Right hindlimb (tissue), 1 donor: ENCODE measurements around the gene SWAP70.
"Not testable (repeated sequence)": the region's sequence is repeated elsewhere in the genome, so short reads cannot be mapped to it uniquely, and the experiment has no call there.

ENCODE experiments used
- DNase-seq: peaks from one replicate; pipeline ENCODE4 v3.0.0-alpha.2; 2018

SWAP70 gene

DNA sequence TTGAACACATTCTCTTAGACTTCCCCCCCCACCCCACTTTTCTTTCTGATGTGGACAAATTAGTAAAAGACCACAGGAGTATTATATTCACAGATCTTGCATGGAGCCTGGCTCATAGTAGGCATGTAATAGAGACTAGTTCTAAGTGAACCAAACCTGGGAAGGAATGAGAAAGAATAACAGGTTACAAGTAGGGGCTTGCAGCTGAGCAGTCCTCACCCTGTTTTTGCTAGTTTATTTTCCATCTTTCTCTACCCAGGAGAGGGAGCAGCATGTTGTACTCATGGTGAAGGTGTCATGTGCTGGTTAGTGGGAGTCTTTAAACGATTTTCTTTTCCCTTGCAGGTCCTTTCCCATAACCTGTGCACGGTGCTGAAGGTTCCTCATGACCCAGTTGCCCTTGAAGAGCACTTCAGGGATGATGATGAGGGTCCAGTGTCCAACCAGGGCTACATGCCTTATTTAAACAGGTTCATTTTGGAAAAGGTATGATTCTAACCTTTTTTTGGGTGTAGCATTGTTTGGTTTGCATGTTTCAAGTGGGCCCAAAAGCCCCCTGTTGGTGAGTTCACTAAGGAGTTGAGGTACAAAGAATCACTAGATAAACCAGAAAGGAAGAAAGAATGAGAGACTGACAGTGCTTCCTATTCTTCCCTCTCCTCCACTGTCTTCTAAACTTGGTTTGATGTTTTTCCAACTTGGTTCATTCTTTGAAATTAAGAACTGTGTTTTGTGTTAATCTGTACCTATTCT is 30.1 kb downstream of the SWAP70 start:
- DNase-seq: no peak

DNA sequence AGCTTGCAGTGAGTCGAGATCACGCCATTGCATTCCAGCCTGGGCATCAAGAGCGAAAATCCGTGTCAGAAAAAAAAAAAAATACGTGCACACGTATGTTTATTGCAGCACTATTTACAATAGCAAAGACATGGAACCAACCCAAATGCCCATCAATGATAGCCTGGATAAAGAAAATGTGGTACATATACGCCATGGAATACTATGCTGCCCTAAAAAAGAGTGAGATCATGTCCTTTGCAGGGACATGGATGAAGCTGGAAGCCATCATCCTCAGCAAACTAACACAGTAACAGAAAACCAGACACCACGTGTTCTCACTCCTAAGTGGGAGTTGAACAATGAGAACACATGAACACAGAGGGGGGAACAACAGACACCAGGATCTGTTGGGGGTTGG is 31.4 kb downstream of the SWAP70 start:
- DNase-seq: not testable (repeated sequence)

GRCh38 chr11:9697766-9698165 is 33.9 kb downstream of the SWAP70 start:
- no peak for DNase-seq

DNA sequence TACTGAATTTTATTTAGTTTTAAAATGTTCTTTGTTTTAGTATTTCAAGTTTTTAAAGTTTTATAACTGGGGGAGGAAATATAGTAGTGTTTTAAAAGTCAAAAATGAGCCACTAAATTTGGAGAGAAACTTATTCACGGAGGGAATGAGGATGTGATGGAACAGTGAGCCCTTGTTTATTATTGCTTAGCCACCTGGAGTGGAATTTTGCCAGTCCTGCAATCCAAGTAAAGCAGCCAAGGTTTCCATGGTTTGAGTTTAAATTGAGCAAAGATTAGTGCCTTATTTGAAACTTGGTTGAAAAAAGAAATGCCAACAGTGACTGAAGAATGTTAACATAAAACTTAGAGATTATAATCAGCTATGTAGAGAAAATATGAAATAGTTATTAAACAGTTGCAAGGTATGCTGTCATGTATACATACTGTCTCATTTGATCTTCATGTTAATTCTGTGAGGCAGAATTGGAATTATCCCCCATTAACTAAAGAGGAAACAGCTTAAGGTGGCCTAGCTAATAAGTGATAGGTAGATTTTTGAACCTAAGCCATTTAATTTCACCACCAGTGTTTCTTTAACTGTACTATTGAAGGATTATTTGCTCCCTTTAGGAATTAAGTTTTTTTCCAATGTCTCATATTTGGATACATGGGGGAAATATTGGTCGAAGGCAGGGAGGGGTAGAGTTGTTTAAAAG is 36.4 kb downstream of the SWAP70 start:
- peak; percentile 50 for DNase-seq

DNA sequence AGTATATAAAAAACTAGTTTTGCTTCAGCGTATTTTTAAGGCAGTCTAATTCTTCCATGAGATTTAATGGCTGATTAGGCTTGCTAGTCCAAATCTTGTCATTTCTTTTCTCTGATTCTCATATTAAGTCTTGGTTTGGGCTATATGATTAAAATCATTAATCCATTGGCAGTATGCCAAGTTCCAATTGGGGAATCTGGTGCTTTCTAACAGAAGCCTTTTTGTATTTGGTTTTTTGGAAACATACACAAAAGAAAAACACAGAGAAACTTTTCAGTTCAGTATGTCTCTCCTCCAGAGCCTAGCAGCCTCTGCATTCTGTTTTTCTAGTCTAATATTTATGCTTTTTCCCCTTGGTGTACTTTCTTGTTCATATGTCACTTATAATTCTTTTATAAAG is 37.9 kb downstream of the SWAP70 start:
- no peak for DNase-seq

DNA sequence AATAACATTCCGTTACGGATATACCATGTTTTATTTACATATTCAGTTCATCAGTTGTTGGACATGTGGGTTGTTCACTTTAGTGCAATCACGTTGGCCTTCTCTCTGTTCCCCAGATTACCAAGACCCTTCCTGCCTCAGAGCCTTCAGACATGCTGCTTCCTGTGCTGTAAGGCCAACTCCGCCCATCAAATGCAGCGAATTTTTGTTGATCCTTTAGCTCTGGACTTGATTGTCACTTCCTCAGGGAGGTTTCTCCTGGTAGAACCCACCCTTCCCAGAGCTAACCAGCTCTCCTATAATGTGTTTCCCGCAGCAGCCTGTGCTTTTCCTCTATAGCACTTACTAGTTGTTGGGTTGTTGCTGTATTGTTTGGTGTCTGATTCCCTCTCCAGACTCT is 39.4 kb downstream of the SWAP70 start:
- DNase-seq: peak; percentile 27

DNA sequence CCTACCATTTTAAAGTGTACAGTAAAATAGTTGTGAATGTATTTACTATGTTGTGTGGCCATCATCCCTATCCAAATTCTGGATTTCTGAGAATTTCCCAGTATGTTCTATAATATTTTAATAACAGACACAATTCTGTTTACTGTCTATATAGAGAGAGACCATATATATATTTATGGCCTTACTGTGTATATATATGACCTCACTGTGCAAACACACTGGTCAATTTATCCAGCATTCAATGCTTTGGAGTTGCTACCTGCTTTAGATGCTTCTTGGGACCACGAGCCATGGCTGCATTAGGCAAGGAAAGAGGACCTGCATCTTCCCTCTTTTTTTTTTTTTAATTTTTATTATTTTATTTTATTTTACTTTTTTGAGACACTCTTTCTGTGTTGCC is 40.2 kb downstream of the SWAP70 start:
- DNase-seq: no peak

DNA sequence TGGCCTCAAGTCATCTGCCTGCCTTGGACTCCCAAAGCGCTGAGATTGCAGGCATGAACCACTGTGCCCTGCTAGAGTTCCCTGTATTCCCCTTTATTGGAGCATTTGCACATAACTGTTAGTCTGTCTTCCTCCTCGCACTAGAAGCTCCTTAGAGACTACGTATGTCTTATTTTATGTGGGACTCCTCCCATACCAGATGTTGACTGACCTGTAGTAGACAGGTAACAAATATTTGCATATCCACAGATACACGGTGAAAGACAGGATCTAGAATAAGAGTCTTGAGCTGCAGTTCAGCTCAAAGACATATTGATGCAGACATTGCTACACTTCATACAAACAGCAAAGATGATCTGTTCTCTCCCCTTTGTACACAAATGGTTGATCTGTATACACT is 40.7 kb downstream of the SWAP70 start:
- DNase-seq: no peak

DNA sequence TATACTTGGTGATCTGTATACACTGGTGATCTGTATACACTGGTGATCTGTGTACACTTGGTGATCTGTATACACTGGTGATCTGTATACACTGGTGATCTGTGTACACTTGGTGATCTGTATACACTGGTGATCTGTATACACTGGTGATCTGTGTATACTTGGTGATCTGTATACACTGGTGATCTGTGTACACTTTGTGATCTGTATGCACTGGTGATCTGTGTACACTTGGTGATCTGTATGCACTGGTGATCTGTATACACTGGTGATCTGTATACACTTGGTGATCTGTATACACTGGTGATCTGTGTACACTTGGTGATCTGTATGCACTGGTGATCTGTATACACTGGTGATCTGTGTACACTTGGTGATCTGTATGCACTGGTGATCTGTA is 41.5 kb downstream of the SWAP70 start:
- DNase-seq: not testable (repeated sequence)

- DNase-seq: no peak
Observed at GRCh38 chr11:9708544-9708943, 44.7 kb downstream of the SWAP70 start.

GRCh38 chr11:9710223-9710622 is 46.3 kb downstream of the SWAP70 start:
- DNase-seq: no peak

GRCh38 chr11:9710852-9711251 is 47.0 kb downstream of the SWAP70 start:
- no peak for DNase-seq

- no peak for DNase-seq
Observed at GRCh38 chr11:9711454-9712307, 47.8 kb downstream of the SWAP70 start.

- no peak for DNase-seq
Observed at GRCh38 chr11:9714272-9714940, 50.5 kb downstream of the SWAP70 start.

- DNase-seq: peak; percentile 62
Observed at GRCh38 chr11:9716275-9717039, 52.6 kb downstream of the SWAP70 start.

DNA sequence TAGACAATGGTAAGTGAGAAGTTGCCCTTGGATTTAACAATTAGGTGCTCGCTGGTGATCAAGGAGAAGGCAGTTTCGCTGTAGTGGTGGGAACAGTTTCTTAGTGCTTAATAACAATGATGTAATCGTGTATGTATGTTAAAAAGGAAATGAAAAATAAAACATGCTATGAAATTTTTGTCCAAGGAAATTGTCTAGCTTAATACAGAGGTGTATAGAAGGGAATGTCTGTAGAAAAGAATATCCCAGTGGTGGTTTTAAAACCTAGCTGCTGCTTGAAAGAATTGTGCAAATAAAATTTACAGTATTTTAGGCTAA is 53.1 kb downstream of the SWAP70 start:
- DNase-seq: no peak

- no peak for DNase-seq
Observed at GRCh38 chr11:9717719-9718118, 53.8 kb downstream of the SWAP70 start.

GRCh38 chr11:9718147-9718546 is 54.3 kb downstream of the SWAP70 start:
- DNase-seq: no peak

DNA sequence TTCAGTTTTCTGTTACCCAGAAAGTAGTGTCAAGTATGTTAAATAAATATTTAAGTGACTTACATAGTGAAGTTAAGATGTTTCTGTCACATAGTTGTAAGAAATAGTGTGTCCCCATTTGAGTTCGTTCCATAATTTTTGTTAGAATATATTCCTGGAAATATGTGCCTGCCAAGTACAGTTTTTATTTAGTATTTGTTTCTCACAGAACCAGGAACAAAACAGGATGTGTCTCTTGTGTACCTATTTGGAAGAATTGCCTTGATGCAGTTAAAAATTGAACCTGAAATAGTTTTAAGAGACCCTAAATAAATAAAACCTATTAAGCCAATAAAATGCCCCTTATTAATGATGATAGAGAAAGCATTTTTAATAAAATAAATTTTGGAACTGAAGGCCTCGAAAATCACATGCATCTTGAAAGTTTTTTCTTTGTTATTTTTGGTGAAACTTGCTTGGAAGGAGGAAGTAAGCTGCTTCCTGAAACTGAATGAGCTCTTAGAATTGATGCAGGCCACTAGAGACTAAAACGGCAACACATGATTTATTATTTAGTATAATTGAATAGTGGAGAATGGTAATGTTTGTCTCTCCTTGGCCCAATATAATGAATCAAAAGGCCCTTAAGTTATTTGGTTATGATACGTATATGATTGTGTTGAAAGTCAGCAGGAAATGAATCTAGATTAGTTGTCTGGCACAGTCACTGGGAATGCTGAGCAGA is 55.9 kb downstream of the SWAP70 start:
- no peak for DNase-seq

DNA sequence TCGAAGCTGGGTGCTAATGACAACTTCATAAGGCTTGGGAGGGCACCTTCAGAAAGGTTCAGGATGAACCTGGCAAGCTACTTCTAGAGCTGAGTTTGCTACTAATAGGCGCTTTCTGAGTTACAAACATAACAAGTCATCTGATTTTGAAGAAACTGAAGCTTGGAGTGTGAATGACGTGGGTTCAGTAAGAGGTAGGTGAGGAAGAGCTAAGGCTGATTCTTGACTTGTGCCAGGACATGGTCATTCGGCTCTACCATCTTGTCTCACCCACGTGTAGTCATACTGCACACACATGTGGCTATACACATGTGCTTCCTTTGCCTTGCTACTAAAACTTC is 56.4 kb downstream of the SWAP70 start:
- no peak for DNase-seq

- no peak for DNase-seq
Observed at GRCh38 chr11:9722023-9722422, 58.1 kb downstream of the SWAP70 start.

DNA sequence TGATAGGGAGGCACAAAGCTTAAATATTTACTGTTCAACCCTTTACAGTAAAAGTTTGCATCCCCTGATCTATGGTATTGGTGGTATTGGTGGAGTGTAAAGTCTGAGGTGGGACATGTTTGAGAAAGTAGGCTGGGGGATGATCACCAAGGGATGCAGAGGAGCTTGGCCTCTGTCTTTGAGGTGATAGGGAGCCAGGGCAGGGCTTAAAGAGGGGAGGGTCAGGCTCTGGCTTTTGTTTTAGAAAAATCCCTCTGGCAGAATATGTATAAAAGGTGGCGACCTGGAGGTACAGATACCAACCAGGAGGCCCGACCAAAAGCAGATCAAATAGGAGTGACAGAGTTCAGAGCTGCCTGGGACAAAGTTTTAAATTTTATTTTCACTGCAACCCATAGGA is 59.0 kb downstream of the SWAP70 start:
- no peak for DNase-seq
